HepG2 (cell line): Measurements from ENCODE around the gene ABCA2. TPM values are rescaled to one million over a fixed set of nuclear protein-coding genes. Genes with fewer than 3 reads are reported as not detected.

ENCODE experiments used
- ARNTL ChIP-seq: sonication (generic); formaldehyde crosslinking; IDR thresholded peaks from 2 replicates; pipeline ENCODE4 v1.4.0; 2020; ENCODE audit warnings: mild to moderate bottlenecking, missing genetic modification reagents
- ATF4 ChIP-seq, 2 experiments: fragments of 450-650 bp in 1 of 2; sonication (generic) in 1 of 2; formaldehyde crosslinking; IDR thresholded peaks; 2 replicates each; pipeline versions ENCODE4 v1.5.0 to v1.8.0; 2020 to 2022; ENCODE audit warnings: mild to moderate bottlenecking in 1 of 2, missing genetic modification reagents in 1 of 2
- BHLHE40 ChIP-seq: IDR thresholded peaks from 2 replicates; pipeline ENCODE4 v1.6.1; 2011; ENCODE audit warnings: low read length, improper control_type of control experiment
- BRF2 ChIP-seq: sonication (generic); formaldehyde crosslinking; IDR thresholded peaks from 2 replicates; pipeline ENCODE4 v1.8.1; 2022; ENCODE audit warnings: mild to moderate bottlenecking, missing genetic modification reagents
- E2F2 ChIP-seq: sonication (generic); formaldehyde crosslinking; IDR thresholded peaks from 2 replicates; pipeline ENCODE4 v1.4.0; 2020; ENCODE audit warnings: missing genetic modification reagents, borderline replicate concordance
- FOXP1 ChIP-seq, 2 experiments: fragments of 450-650 bp in 1 of 2; IDR thresholded peaks; 2 replicates each; pipeline ENCODE4 v1.6.1; 2017 to 2018; ENCODE audit warnings: antibody characterized with exemption in 1 of 2
- GABPB1 ChIP-seq: IDR thresholded peaks from 2 replicates; pipeline ENCODE4 v1.6.1; 2016; ENCODE audit warnings: mild to moderate bottlenecking, missing genetic modification reagents, moderate library complexity, missing compliant biosample characterization
- HMGXB4 ChIP-seq, 2 experiments: sonication (generic) in 1 of 2; formaldehyde crosslinking in 1 of 2; IDR thresholded peaks; 2 replicates each; pipeline versions ENCODE4 v1.4.0 to v1.6.1; 2018 to 2020; ENCODE audit warnings: missing genetic modification reagents in 2 of 2, borderline replicate concordance in 1 of 2, low read depth in 1 of 2, mild to moderate bottlenecking in 1 of 2, missing biosample characterization in 1 of 2
- HNRNPH1 ChIP-seq: fragments of 200-400 bp; formaldehyde crosslinking; optimal IDR thresholded peaks from 2 replicates; pipeline ENCODE3; 2017; ENCODE audit warnings: mild to moderate bottlenecking, low read depth, low read length
- HNRNPLL ChIP-seq: fragments of 200-400 bp; formaldehyde crosslinking; IDR thresholded peaks from 2 replicates; pipeline ENCODE4 v1.6.1; 2017; ENCODE audit warnings: mild to moderate bottlenecking, low read depth, low read length; ENCODE audit not compliant: poor library complexity, severe bottlenecking
- JDP2 ChIP-seq: sonication (generic); formaldehyde crosslinking; IDR thresholded peaks from 2 replicates; pipeline ENCODE4 v1.8.1; 2022; ENCODE audit warnings: missing genetic modification reagents, borderline replicate concordance
- MED8 ChIP-seq: sonication (generic); formaldehyde crosslinking; IDR thresholded peaks from 2 replicates; pipeline ENCODE4 v1.8.1; 2023; ENCODE audit warnings: mild to moderate bottlenecking, missing genetic modification reagents; ENCODE audit not compliant: insufficient replicate concordance
- NFYB ChIP-seq: sonication (generic); formaldehyde crosslinking; IDR thresholded peaks from 2 replicates; pipeline ENCODE4 v1.4.0; 2020; ENCODE audit warnings: missing genetic modification reagents
- SP4 ChIP-seq: sonication (generic); formaldehyde crosslinking; IDR thresholded peaks from 2 replicates; pipeline ENCODE4 v1.8.1; 2023; ENCODE audit warnings: mild to moderate bottlenecking, missing genetic modification reagents
- SYNCRIP ChIP-seq: fragments of 200-400 bp; formaldehyde crosslinking; IDR thresholded peaks from 2 replicates; pipeline ENCODE4 v1.6.1; 2018; ENCODE audit warnings: mild to moderate bottlenecking, low read depth, low read length; ENCODE audit not compliant: insufficient read depth
- TFDP1 ChIP-seq: IDR thresholded peaks from 2 replicates; pipeline ENCODE4 v1.6.1; 2016; ENCODE audit warnings: missing compliant biosample characterization, missing genetic modification reagents, borderline replicate concordance
- TSC22D2 ChIP-seq: sonication (generic); formaldehyde crosslinking; IDR thresholded peaks from 2 replicates; pipeline ENCODE4 v1.5.1; 2020; ENCODE audit warnings: missing genetic modification reagents, mild to moderate bottlenecking, borderline replicate concordance
- ZBTB14 ChIP-seq: sonication (generic); formaldehyde crosslinking; IDR thresholded peaks from 2 replicates; pipeline ENCODE4 v1.4.0; 2020; ENCODE audit warnings: missing genetic modification reagents
- ZBTB42 ChIP-seq: sonication (generic); formaldehyde crosslinking; IDR thresholded peaks from 2 replicates; pipeline ENCODE4 v1.5.0; 2020; ENCODE audit warnings: mild to moderate bottlenecking, missing genetic modification reagents
- ZNF747 ChIP-seq: sonication (generic); formaldehyde crosslinking; IDR thresholded peaks from 2 replicates; pipeline ENCODE4 v1.8.1; 2023; ENCODE audit warnings: missing genetic modification reagents, mild to moderate bottlenecking, borderline replicate concordance
- ZSCAN25 ChIP-seq: sonication (generic); formaldehyde crosslinking; IDR thresholded peaks from 2 replicates; pipeline ENCODE4 v1.8.0; 2022; ENCODE audit warnings: mild to moderate bottlenecking, missing genetic modification reagents
- polyA plus RNA-seq, 8 experiments: library from polyadenylated mRNA; depleted of rRNA in 3 of 8; stranded (reverse) in 7 of 8; unstranded in 1 of 8; fragments of >200 nt; fragmentation: Illumina TruSeq in 4 of 8; extraction: Trizol in 4 of 8; gene quantifications; 2 replicates each; pipeline versions ENCODE4 v1.2.1 to v1.2.3, GENCODE V29; 2011 to 2016; ENCODE audit warnings: low read depth in 4 of 8, missing spikeins in 1 of 8, mixed read lengths in 1 of 8; ENCODE audit not compliant: insufficient read depth in 1 of 8
- total RNA-seq, 5 experiments: library from RNA; depleted of rRNA; stranded (reverse); fragments of >200 nt; fragmentation: Illumina TruSeq; extraction: Trizol; gene quantifications; 2 replicates each; pipeline ENCODE4 v1.2.3, GENCODE V29; 2016; ENCODE audit warnings: low read depth in 1 of 5

ABCA2 gene
- total and polyA plus RNA-seq, 2 of the 13 experiments (the other 11 are each of a cell fraction or from before 2014, with no cell fraction given), result 2.9 to 19.2 TPM

GRCh38 chr9:137077010-137077747, 49.1 kb upstream of the ABCA2 start, which contains the start of gene UAP1L1 (continued):
- TF ChIP-seq SP4 (CRISPR knock-in tag) (peak; percentile 39; the same call in 1 of the 2 replicates), HMGXB4 (CRISPR knock-in tag; IDR thresholded peaks at IDR 0.05; ENCODE audit: borderline replicate concordance in 1 of 2, low read depth in 1 of 2) (peak in 1 of 2 experiments; percentile 19; a peak in 1 of 4 replicates), NFYB (CRISPR knock-in tag) (no peak), GABPB1 (CRISPR knock-in tag) (peak; percentile 33; the same call in 1 of the 2 replicates), HNRNPH1 (no peak), JDP2 (CRISPR knock-in tag) (no peak), HNRNPLL (peak; percentile 95), ZBTB42 (CRISPR knock-in tag) (0 out of 2 replicates have a peak, but pooled peaks have one; percentile 51), ATF4 (CRISPR knock-in tag; IDR thresholded peaks at IDR 0.05) (no peak), ZBTB14 (CRISPR knock-in tag) (0 out of 2 replicates have a peak, but pooled peaks have one; percentile 5), ARNTL (CRISPR knock-in tag) (no peak), MED8 (CRISPR knock-in tag) (no peak), BHLHE40 (no peak), ZNF747 (no peak), TSC22D2 (CRISPR knock-in tag) (no peak), ZSCAN25 (CRISPR knock-in tag) (peak; percentile 74; the same call in 1 of the 2 replicates), TFDP1 (CRISPR knock-in tag) (peak; percentile 31; the same call in 1 of the 2 replicates), FOXP1 (IDR thresholded peaks at IDR 0.05) (no peak), FOXP1 (CRISPR knock-in tag; IDR thresholded peaks at IDR 0.05) (no peak), BRF2 (CRISPR knock-in tag) (no peak), E2F2 (no peak), SYNCRIP (no peak)
